HFFc6 (cell line): Measurements from ENCODE around the gene LOC128125822.
A peak's percentile ranks its signal among the peaks of the same experiment; 100 is the strongest.

Source experiments
- DNase-seq: peaks from one replicate; pipeline ENCODE4 v3.0.0-alpha.2; 2018
- H3K27ac Mint-ChIP-seq: 2 replicates; pipeline ENCODE4 v1.8.0; 2020; ENCODE audit warnings: mild to moderate bottlenecking, mixed read lengths
- H3K27me3 Mint-ChIP-seq: 2 replicates; pipeline ENCODE4 v1.8.0; 2021; ENCODE audit warnings: mild to moderate bottlenecking, moderate library complexity, mixed read lengths; ENCODE audit not compliant: insufficient read depth
- H3K36me3 Mint-ChIP-seq: 2 replicates; pipeline ENCODE4 v1.8.0; 2021; ENCODE audit warnings: low read depth, mixed read lengths
- H3K4me1 Mint-ChIP-seq: 2 replicates; pipeline ENCODE4 v1.8.0; 2020; ENCODE audit warnings: low read depth, mixed read lengths
- H3K4me3 Mint-ChIP-seq: 2 replicates; pipeline ENCODE4 v1.8.0; 2020; ENCODE audit warnings: mild to moderate bottlenecking, moderate library complexity, mixed read lengths
- H3K9me3 Mint-ChIP-seq: 2 replicates; pipeline ENCODE4 v1.8.0; 2020; ENCODE audit warnings: mild to moderate bottlenecking, mixed read lengths
- CTCF ChIP-seq: fragments of 200-600 bp; sonication (generic); IDR thresholded peaks from 2 replicates; pipeline ENCODE4 v1.5.0; 2021; ENCODE audit warnings: antibody characterized with exemption, mild to moderate bottlenecking

The LOC128125822 gene

GRCh38 chr6:63598049-63599036 is 26.1 kb downstream of the LOC128125822 start:
- peak; percentile 32 for DNase-seq
- H3K36me3 Mint-ChIP-seq: no peaks in the 10 kb centered on the region

GRCh38 chr6:63599243-63599642 is 27.0 kb downstream of the LOC128125822 start:
- no peak for TF ChIP-seq CTCF
- no peaks in the 10 kb centered on the region for H3K27me3 Mint-ChIP-seq
- H3K9me3 Mint-ChIP-seq: no peaks in the 10 kb centered on the region
- DNase-seq: no peak
- no peaks in the 10 kb centered on the region for H3K36me3 Mint-ChIP-seq
- H3K4me1 Mint-ChIP-seq: peaks cover 16% of the 10 kb centered on the region
- no peak overlapping the region for H3K27ac Mint-ChIP-seq
- H3K4me3 Mint-ChIP-seq: peak overlapping the region; percentile 95; the same call in 1 of the 2 replicates

More at GRCh38 chr6:63598049-63599036, 26.1 kb downstream of the LOC128125822 start:
- Mint-ChIP-seq H3K27ac (no peak overlapping the region), H3K27me3 (no peaks in the 10 kb centered on the region), H3K9me3 (no peaks in the 10 kb centered on the region), H3K4me3 (peak overlapping the region; percentile 95), H3K4me1 (peaks cover 16% of the 10 kb centered on the region)
- peak; percentile 87 for TF ChIP-seq CTCF

- Mint-ChIP-seq H3K27me3 (no peaks in the 10 kb centered on the region), H3K4me1 (peaks cover 16% of the 10 kb centered on the region), H3K9me3 (no peaks in the 10 kb centered on the region), H3K4me3 (no peak overlapping the region), H3K27ac (no peak overlapping the region), H3K36me3 (no peaks in the 10 kb centered on the region)
- TF ChIP-seq CTCF: no peak
- DNase-seq: no peak
These were observed 27.9 kb downstream of the LOC128125822 start for GRCh38 chr6:63600136-63600535.

- Mint-ChIP-seq H3K4me1 (no peaks in the 10 kb centered on the region), H3K4me3 (no peak overlapping the region)
These were observed 37.0 kb downstream of the LOC128125822 start for GRCh38 chr6:63609231-63609630.

GRCh38 chr6:63610944-63611343 is 38.7 kb downstream of the LOC128125822 start:
- DNase-seq: no peak
- no peak for TF ChIP-seq CTCF
- Mint-ChIP-seq H3K36me3 (no peaks in the 10 kb centered on the region), H3K27ac (no peak overlapping the region), H3K4me1 (0 out of 2 replicates have a peak, but pooled peaks cover 5% of the 10 kb centered on the region), H3K9me3 (no peaks in the 10 kb centered on the region), H3K4me3 (no peak overlapping the region), H3K27me3 (peaks cover 8% of the 10 kb centered on the region)

More at GRCh38 chr6:63609231-63609630, 37.0 kb downstream of the LOC128125822 start:
- H3K27ac Mint-ChIP-seq: no peak overlapping the region
- H3K36me3 Mint-ChIP-seq: no peaks in the 10 kb centered on the region
- TF ChIP-seq CTCF: no peak
- DNase-seq: no peak
- peaks cover 9% of the 10 kb centered on the region for H3K27me3 Mint-ChIP-seq
- H3K9me3 Mint-ChIP-seq: no peaks in the 10 kb centered on the region
